Hepatocyte (in vitro differentiated cells): ENCODE measurements around the gene FRRS1L. TPM values are rescaled to one million over a fixed set of nuclear protein-coding genes. Genes with fewer than 3 reads are reported as not detected.

Experiments used
- DNase-seq: peaks from one replicate; pipeline ENCODE4 v3.0.0-alpha.2; 2016; ENCODE audit warnings: low spot score
- H2AFZ ChIP-seq: fragments of 200-600 bp; sonication (generic); 2 replicates; pipeline ENCODE4 v1.6.0; 2016; ENCODE audit warnings: antibody characterized with exemption, mild to moderate bottlenecking
- H3K27ac ChIP-seq: fragments of 200-600 bp; sonication (generic); 2 replicates; pipeline ENCODE4 v1.5.1; 2016; ENCODE audit warnings: mild to moderate bottlenecking
- H3K27me3 ChIP-seq: fragments of 200-600 bp; sonication (generic); 2 replicates; pipeline ENCODE4 v1.6.1; 2016
- H3K36me3 ChIP-seq: fragments of 200-600 bp; sonication (generic); replicated peaks from 2 replicates; pipeline ENCODE4 v1.5.1; 2016; ENCODE audit warnings: low read depth; ENCODE audit not compliant: insufficient read depth
- H3K4me1 ChIP-seq: fragments of 200-600 bp; sonication (generic); 2 replicates; pipeline ENCODE4 v1.5.1; 2016; ENCODE audit warnings: mild to moderate bottlenecking, moderate library complexity; ENCODE audit not compliant: insufficient read depth
- H3K4me2 ChIP-seq: fragments of 200-600 bp; sonication (generic); 2 replicates; pipeline ENCODE4 v1.6.0; 2016
- H3K4me3 ChIP-seq: fragments of 200-600 bp; sonication (generic); 2 replicates; pipeline ENCODE4 v1.5.1; 2016; ENCODE audit warnings: mild to moderate bottlenecking
- H3K79me2 ChIP-seq: fragments of 200-600 bp; sonication (generic); 2 replicates; pipeline ENCODE4 v1.6.0; 2017; ENCODE audit warnings: mild to moderate bottlenecking
- H3K9me2 ChIP-seq: fragments of 200-600 bp; sonication (generic); replicated peaks from 2 replicates; pipeline ENCODE4 v1.6.0; 2017; ENCODE audit warnings: mild to moderate bottlenecking; ENCODE audit not compliant: insufficient read depth
- H3K9me3 ChIP-seq: fragments of 200-600 bp; sonication (generic); 2 replicates; pipeline ENCODE4 v1.5.1; 2016; ENCODE audit warnings: low read depth, mild to moderate bottlenecking
- H4K20me1 ChIP-seq: fragments of 200-600 bp; sonication (generic); 2 replicates; pipeline ENCODE4 v1.6.0; 2016; ENCODE audit warnings: mild to moderate bottlenecking; ENCODE audit not compliant: insufficient read depth, poor library complexity, severe bottlenecking
- EZH2 ChIP-seq: fragments of 200-600 bp; sonication (generic); IDR thresholded peaks from 2 replicates; pipeline ENCODE4 v1.6.1; 2016; ENCODE audit warnings: antibody characterized with exemption, mild to moderate bottlenecking, borderline replicate concordance
- EZH2phosphoT487 ChIP-seq: fragments of 200-600 bp; sonication (generic); IDR thresholded peaks from one replicate; pipeline ENCODE4 v1.6.1; 2018; ENCODE audit warnings: antibody characterized with exemption, mild to moderate bottlenecking, low read depth, moderate library complexity; ENCODE audit not compliant: unreplicated experiment, severe bottlenecking
- WGBS: methylation state at CpG from one replicate; pipeline ENCODE4 v1.1.6; 2016; ENCODE audit warnings: low lambda C conversion rate; ENCODE audit errors: missing lambda C conversion rate; 5-methylcytosine and 5-hydroxymethylcytosine counted together
- polyA plus RNA-seq: library from polyadenylated mRNA; unstranded; fragments of >200 nt; fragmentation: Nextera tagmentation; extraction: Ambion mirVana; gene quantifications from 2 replicates; pipeline ENCODE4 v1.2.1, GENCODE V29; 2016
- total RNA-seq: library from RNA; depleted of rRNA; stranded (reverse); fragments of >200 nt; gene quantifications from 2 replicates; pipeline ENCODE4 v1.2.3, GENCODE V29; 2014
- TF ChIP-seq, protein P1 (sequence below): fragments of 200-600 bp; sonication (generic); IDR thresholded peaks from 2 replicates; pipeline ENCODE4 v1.5.1; 2016; ENCODE audit warnings: antibody characterized with exemption, mild to moderate bottlenecking; ENCODE audit not compliant: poor library complexity

Gene FRRS1L
- total and polyA plus RNA-seq, 2 experiments from 2014 or later, result 2.6 to 4.4 TPM

DNA sequence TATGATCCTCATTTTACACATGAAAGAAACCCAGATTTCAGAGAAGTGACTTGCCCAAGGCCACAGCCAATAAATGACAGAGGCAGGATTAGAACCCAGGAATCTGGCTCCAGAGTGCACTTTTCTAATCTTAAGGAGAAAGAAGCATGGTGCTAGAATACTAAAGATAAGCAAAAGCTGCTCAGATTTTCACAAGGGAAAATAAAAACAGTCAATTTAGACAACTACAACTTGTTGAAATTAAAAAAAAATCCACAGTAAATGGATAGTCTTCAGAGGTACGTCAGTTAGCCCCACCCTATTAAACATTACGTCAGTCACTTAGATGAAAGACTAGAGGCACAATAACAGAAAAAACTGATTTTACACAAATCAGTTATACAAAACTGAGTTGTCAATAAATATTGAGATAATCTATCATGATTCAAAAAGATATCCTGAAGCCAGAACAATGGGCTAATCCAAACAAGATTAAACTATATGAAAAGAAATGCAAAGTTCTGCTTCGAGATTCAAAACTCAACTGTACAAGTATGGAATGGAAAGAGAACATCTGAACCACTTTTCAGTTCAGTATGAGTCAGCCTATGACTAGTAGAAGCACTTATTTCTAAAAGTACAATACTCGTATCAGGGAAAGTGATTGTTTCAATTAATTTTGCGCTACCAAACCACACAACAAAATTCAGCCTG, 56.6 kb downstream of the FRRS1L start:
- H4K20me1 ChIP-seq, result peaks cover 63% of the 10 kb centered on the region
- no peak for TF ChIP-seq EZH2phosphoT487
- TF ChIP-seq EZH2, result no peak
- TF ChIP-seq, protein P1, sequence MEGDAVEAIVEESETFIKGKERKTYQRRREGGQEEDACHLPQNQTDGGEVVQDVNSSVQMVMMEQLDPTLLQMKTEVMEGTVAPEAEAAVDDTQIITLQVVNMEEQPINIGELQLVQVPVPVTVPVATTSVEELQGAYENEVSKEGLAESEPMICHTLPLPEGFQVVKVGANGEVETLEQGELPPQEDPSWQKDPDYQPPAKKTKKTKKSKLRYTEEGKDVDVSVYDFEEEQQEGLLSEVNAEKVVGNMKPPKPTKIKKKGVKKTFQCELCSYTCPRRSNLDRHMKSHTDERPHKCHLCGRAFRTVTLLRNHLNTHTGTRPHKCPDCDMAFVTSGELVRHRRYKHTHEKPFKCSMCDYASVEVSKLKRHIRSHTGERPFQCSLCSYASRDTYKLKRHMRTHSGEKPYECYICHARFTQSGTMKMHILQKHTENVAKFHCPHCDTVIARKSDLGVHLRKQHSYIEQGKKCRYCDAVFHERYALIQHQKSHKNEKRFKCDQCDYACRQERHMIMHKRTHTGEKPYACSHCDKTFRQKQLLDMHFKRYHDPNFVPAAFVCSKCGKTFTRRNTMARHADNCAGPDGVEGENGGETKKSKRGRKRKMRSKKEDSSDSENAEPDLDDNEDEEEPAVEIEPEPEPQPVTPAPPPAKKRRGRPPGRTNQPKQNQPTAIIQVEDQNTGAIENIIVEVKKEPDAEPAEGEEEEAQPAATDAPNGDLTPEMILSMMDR, result no peak
- H3K36me3 ChIP-seq, result no peaks in the 10 kb centered on the region
- no peaks in the 10 kb centered on the region for H3K27me3 ChIP-seq
- H3K27ac ChIP-seq, result peak overlapping the region; percentile 65
- WGBS, result 65% methylated on average over 5 of the region's 5 CpGs
- no peaks in the 10 kb centered on the region for H3K9me3 ChIP-seq
- H3K4me1 ChIP-seq, result peaks cover 40% of the 10 kb centered on the region
- H2AFZ ChIP-seq, result no peak overlapping the region
- no peak overlapping the region for H3K4me3 ChIP-seq
- no peaks in the 10 kb centered on the region for H3K9me2 ChIP-seq
- H3K79me2 ChIP-seq, result peaks cover 98% of the 10 kb centered on the region
- peak overlapping the region; percentile 32 for H3K4me2 ChIP-seq
- DNase-seq, result no peak

DNA sequence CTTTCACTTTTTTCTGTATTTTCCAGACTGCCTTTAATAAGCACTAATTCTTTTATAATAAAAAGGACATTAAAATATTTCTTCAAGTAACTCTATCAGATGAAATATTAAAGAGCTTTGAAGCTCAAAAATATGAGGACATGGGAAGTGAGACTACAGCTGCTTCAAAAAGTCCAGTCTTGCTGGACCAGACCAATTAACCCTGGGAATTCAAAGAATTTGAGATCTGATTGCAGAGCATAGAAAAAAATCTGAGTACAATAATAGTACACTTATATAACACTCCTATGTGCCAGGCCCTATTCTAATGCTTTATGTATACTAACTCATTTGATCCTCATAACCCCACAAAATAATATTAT, 57.1 kb downstream of the FRRS1L start:
- no peak for TF ChIP-seq EZH2
- no peak for TF ChIP-seq EZH2phosphoT487
- TF ChIP-seq, protein P1, result no peak
- Histone ChIP-seq H3K27me3 (no peaks in the 10 kb centered on the region), H4K20me1 (peaks cover 66% of the 10 kb centered on the region), H3K9me3 (no peaks in the 10 kb centered on the region), H3K27ac (peak overlapping the region; percentile 65), H3K9me2 (no peaks in the 10 kb centered on the region), H3K4me2 (peak overlapping the region; percentile 32), H3K36me3 (no peaks in the 10 kb centered on the region), H3K79me2 (peaks cover 98% of the 10 kb centered on the region), H2AFZ (no peak overlapping the region), H3K4me1 (peaks cover 40% of the 10 kb centered on the region), H3K4me3 (no peak overlapping the region)
- DNase-seq, result no peak

DNA sequence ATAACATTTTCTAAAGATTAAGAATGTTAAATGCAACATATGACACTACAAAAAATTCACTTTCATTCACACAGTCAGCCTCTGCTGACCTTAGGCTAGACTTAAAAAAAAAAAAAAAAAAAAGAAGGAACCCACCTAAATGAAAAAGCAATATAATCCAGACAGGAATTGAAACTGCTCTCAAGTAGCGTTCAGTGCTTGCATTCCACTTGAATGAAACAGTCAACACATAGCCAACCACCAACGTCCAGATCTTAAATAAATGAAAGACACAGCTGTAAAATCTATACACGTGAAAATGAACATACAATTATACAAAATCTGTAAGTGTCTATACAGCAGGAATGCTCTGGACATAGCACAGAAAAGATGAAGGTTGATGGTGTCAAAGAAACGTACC, 58.7 kb downstream of the FRRS1L start:
- H3K9me3 ChIP-seq, result no peaks in the 10 kb centered on the region
- no peak for DNase-seq
- TF ChIP-seq, protein P1, result no peak
- TF ChIP-seq EZH2phosphoT487 (no peak), EZH2 (no peak)
- no peaks in the 10 kb centered on the region for H3K36me3 ChIP-seq
- H3K4me3 ChIP-seq, result no peak overlapping the region
- no peaks in the 10 kb centered on the region for H3K27me3 ChIP-seq
- H3K4me2 ChIP-seq, result peak overlapping the region; percentile 43
- H4K20me1 ChIP-seq, result peaks cover 55% of the 10 kb centered on the region
- no peaks in the 10 kb centered on the region for H3K9me2 ChIP-seq
- H3K27ac ChIP-seq, result peak overlapping the region; percentile 17
- 51% methylated on average over 4 of the region's 4 CpGs for WGBS
- peaks cover 40% of the 10 kb centered on the region for H3K4me1 ChIP-seq
- peaks cover 98% of the 10 kb centered on the region for H3K79me2 ChIP-seq
- H2AFZ ChIP-seq, result no peak overlapping the region
